DOHH2 (cell line): ENCODE data around the gene KLHL36.

Experiments
- H3F3A ChIP-seq: fragments of 200-600 bp; sonication (generic), shearing (Covaris generic); 2 replicates; pipeline ENCODE4 v1.6.0; 2016; ENCODE audit warnings: antibody characterized with exemption, mild to moderate bottlenecking; ENCODE audit not compliant: control insufficient read depth, insufficient read depth
- H3K27ac ChIP-seq: fragments of 200-600 bp; sonication (generic); 2 replicates; pipeline ENCODE4 v1.5.1; 2014; ENCODE audit warnings: low read depth, mild to moderate bottlenecking, low read length, moderate library complexity
- H3K27me3 ChIP-seq: fragments of 200-600 bp; sonication (generic); 2 replicates; pipeline ENCODE4 v1.6.1; 2014; ENCODE audit warnings: mild to moderate bottlenecking, low read length, mixed read lengths; ENCODE audit not compliant: control insufficient read depth
- H3K36me3 ChIP-seq: fragments of 200-600 bp; sonication (generic); 2 replicates; pipeline ENCODE4 v1.6.1; 2014; ENCODE audit warnings: mild to moderate bottlenecking, low read length, moderate library complexity, mixed read lengths; ENCODE audit not compliant: control insufficient read depth
- H3K4me1 ChIP-seq: fragments of 200-600 bp; sonication (generic); 2 replicates; pipeline ENCODE4 v1.6.1; 2014; ENCODE audit warnings: mild to moderate bottlenecking, low read length, mixed read lengths; ENCODE audit not compliant: control insufficient read depth
- H3K4me2 ChIP-seq: fragments of 200-600 bp; sonication (generic); 2 replicates; pipeline ENCODE4 v1.6.0; 2014; ENCODE audit warnings: mild to moderate bottlenecking, low read length, moderate library complexity
- H3K4me3 ChIP-seq: fragments of 200-600 bp; sonication (generic); 2 replicates; pipeline ENCODE4 v1.5.1; 2014; ENCODE audit warnings: mild to moderate bottlenecking, low read length, mixed read lengths
- H3K79me2 ChIP-seq: fragments of 200-600 bp; sonication (generic); 2 replicates; pipeline ENCODE4 v1.6.1; 2014; ENCODE audit warnings: mild to moderate bottlenecking, low read length, mixed read lengths; ENCODE audit not compliant: control insufficient read depth
- H3K9me2 ChIP-seq: fragments of 200-600 bp; sonication (generic); replicated peaks from 2 replicates; pipeline ENCODE4 v1.6.1; 2014; ENCODE audit warnings: mild to moderate bottlenecking, low read length, mixed read lengths; ENCODE audit not compliant: control insufficient read depth
- H3K9me3 ChIP-seq: fragments of 200-600 bp; sonication (generic); 2 replicates; pipeline ENCODE4 v1.6.1; 2014; ENCODE audit warnings: antibody characterized with exemption, low read length, mixed read lengths; ENCODE audit not compliant: control insufficient read depth, insufficient read depth
- H4K20me1 ChIP-seq: fragments of 200-600 bp; sonication (generic); 2 replicates; pipeline ENCODE4 v1.6.0; 2014; ENCODE audit warnings: low read depth, mild to moderate bottlenecking, antibody characterized with exemption, low read length, moderate library complexity; ENCODE audit not compliant: control insufficient read depth, insufficient read depth
- EZH2phosphoT487 ChIP-seq: fragments of 200-600 bp; sonication (generic); IDR thresholded peaks from 2 replicates; pipeline ENCODE4 v1.6.1; 2017; ENCODE audit warnings: borderline replicate concordance, mild to moderate bottlenecking, antibody characterized with exemption, low read length, moderate library complexity, mixed read lengths
- TF ChIP-seq, protein P1 (sequence below): fragments of 200-600 bp; sonication (generic); IDR thresholded peaks from one replicate; pipeline ENCODE4 v1.5.1; 2014; ENCODE audit warnings: antibody characterized with exemption, mild to moderate bottlenecking, low read depth, low read length; ENCODE audit not compliant: poor library complexity, severe bottlenecking

The KLHL36 gene

DNA sequence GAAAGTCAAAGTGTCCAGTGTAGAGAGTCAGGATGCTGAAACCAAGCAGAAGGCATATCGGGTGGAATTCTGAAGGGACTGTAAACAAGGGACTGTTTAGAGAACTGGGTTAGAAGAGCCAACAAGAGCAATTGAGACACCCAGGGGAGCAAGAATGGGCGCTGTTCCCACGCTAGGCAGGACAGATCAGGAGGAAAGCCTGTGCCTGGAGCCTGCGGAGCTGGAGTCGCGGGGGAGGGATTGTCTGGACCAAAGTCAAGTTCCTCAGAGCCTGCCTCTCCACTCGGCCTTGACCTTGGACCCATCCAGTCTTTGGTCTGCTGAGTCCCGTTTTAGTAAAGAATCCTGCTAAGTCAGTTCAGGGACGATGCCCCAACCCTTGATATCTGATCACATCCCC is 14.7 kb upstream of the KLHL36 start:
- H3K27me3 ChIP-seq: no peaks in the 10 kb centered on the region
- H3K9me3 ChIP-seq: no peaks in the 10 kb centered on the region
- no peaks in the 10 kb centered on the region for H3K9me2 ChIP-seq
- TF ChIP-seq, protein P1, sequence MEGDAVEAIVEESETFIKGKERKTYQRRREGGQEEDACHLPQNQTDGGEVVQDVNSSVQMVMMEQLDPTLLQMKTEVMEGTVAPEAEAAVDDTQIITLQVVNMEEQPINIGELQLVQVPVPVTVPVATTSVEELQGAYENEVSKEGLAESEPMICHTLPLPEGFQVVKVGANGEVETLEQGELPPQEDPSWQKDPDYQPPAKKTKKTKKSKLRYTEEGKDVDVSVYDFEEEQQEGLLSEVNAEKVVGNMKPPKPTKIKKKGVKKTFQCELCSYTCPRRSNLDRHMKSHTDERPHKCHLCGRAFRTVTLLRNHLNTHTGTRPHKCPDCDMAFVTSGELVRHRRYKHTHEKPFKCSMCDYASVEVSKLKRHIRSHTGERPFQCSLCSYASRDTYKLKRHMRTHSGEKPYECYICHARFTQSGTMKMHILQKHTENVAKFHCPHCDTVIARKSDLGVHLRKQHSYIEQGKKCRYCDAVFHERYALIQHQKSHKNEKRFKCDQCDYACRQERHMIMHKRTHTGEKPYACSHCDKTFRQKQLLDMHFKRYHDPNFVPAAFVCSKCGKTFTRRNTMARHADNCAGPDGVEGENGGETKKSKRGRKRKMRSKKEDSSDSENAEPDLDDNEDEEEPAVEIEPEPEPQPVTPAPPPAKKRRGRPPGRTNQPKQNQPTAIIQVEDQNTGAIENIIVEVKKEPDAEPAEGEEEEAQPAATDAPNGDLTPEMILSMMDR: no peak
- TF ChIP-seq EZH2phosphoT487: no peak
- H3K4me3 ChIP-seq: no peak overlapping the region
- peaks cover 36% of the 10 kb centered on the region for H3K4me1 ChIP-seq
- H3K4me2 ChIP-seq: no peak overlapping the region
- no peaks in the 10 kb centered on the region for H3K36me3 ChIP-seq
- no peak overlapping the region for H3K27ac ChIP-seq
- no peaks in the 10 kb centered on the region for H4K20me1 ChIP-seq
- peaks cover 5% of the 10 kb centered on the region; the same call in 1 of the 2 replicates for H3F3A ChIP-seq
- H3K79me2 ChIP-seq: no peaks in the 10 kb centered on the region

DNA sequence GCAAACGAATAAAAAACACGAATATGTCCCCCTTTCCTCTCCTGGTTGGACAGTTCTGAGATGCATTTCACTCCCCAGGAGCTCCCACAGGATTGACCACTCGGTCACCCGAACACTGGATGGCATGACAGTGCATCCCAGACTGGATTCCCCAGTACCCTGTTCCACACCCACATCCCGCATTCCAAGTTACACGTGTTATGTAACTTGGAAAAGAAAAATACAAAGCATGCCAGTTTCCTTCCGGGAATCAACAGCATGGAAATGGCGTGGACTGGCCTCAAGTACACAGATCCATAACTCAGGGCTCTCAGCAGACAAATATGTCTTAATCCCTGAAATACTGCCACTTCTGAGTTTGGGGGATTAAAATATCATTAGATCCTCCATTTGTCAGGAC is 12.6 kb upstream of the KLHL36 start:
- Histone ChIP-seq H3K4me2 (no peak overlapping the region), H3K27ac (no peak overlapping the region), H3K4me3 (no peak overlapping the region), H3K79me2 (no peaks in the 10 kb centered on the region), H3K4me1 (peaks cover 40% of the 10 kb centered on the region), H3K9me2 (no peaks in the 10 kb centered on the region), H3K9me3 (no peaks in the 10 kb centered on the region), H3F3A (peaks cover 5% of the 10 kb centered on the region; the same call in 1 of the 2 replicates), H3K36me3 (no peaks in the 10 kb centered on the region), H3K27me3 (no peaks in the 10 kb centered on the region), H4K20me1 (no peaks in the 10 kb centered on the region)
- no peak for TF ChIP-seq EZH2phosphoT487
- TF ChIP-seq, protein P1: no peak

DNA sequence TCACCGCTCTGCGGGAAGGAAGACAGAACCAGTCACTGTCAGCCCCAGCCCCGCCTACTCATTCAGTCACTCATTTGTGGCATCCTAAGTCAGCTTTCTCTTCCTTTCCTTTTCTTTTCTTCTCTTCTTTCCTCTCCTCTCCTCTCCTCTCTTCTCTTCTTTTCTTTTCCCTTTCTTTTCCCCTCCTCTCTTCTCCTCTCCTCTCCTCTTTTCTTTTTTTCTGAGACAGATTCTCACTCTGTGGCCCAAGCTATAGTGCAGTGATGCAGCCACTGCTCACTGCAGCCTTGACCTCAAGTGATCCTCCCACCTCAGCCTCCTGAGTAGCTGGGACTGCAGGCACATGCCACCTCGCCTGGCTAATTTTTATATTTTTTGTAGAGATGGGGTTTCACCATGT is 10.6 kb upstream of the KLHL36 start:
- Histone ChIP-seq H3K4me3 (no peak overlapping the region), H3K36me3 (no peaks in the 10 kb centered on the region), H3K79me2 (no peaks in the 10 kb centered on the region), H3K9me3 (no peaks in the 10 kb centered on the region), H3K27ac (no peak overlapping the region), H3F3A (peaks cover 7% of the 10 kb centered on the region), H4K20me1 (no peaks in the 10 kb centered on the region), H3K4me1 (peaks cover 44% of the 10 kb centered on the region), H3K4me2 (peak overlapping the region; percentile 15), H3K9me2 (no peaks in the 10 kb centered on the region), H3K27me3 (no peaks in the 10 kb centered on the region)
- TF ChIP-seq EZH2phosphoT487: no peak
- TF ChIP-seq, protein P1: no peak
